HFFc6 (cell line): ENCODE data around the gene ICAM5. TPM values are rescaled to one million over a fixed set of nuclear protein-coding genes. Genes with fewer than 3 reads are reported as not detected.
A peak's percentile ranks its signal among the peaks of the same experiment; 100 is the strongest.

Experiments used
- DNase-seq: peaks from one replicate; pipeline ENCODE4 v3.0.0-alpha.2; 2018
- H3K27ac Mint-ChIP-seq: 2 replicates; pipeline ENCODE4 v1.8.0; 2020; ENCODE audit warnings: mild to moderate bottlenecking, mixed read lengths
- H3K27me3 Mint-ChIP-seq: 2 replicates; pipeline ENCODE4 v1.8.0; 2021; ENCODE audit warnings: mild to moderate bottlenecking, moderate library complexity, mixed read lengths; ENCODE audit not compliant: insufficient read depth
- H3K36me3 Mint-ChIP-seq: 2 replicates; pipeline ENCODE4 v1.8.0; 2021; ENCODE audit warnings: low read depth, mixed read lengths
- H3K4me1 Mint-ChIP-seq: 2 replicates; pipeline ENCODE4 v1.8.0; 2020; ENCODE audit warnings: low read depth, mixed read lengths
- H3K4me3 Mint-ChIP-seq: 2 replicates; pipeline ENCODE4 v1.8.0; 2020; ENCODE audit warnings: mild to moderate bottlenecking, moderate library complexity, mixed read lengths
- H3K9me3 Mint-ChIP-seq: 2 replicates; pipeline ENCODE4 v1.8.0; 2020; ENCODE audit warnings: mild to moderate bottlenecking, mixed read lengths
- CTCF ChIP-seq: fragments of 200-600 bp; sonication (generic); IDR thresholded peaks from 2 replicates; pipeline ENCODE4 v1.5.0; 2021; ENCODE audit warnings: antibody characterized with exemption, mild to moderate bottlenecking
- total RNA-seq, 6 experiments: library from RNA; stranded (reverse); fragmentation: NEBNext Ultra II Directional; extraction: Animal tissue kit (Norgen Biotek cat#: 25700); gene quantifications; 2 replicates in 1 of 6; 3 replicates in 5 of 6; pipeline ENCODE4 v1.2.3, GENCODE V29; 2021

The ICAM5 gene
- total RNA-seq, 6 experiments from 2014 or later = 14.0 to 38.4 (median 14.4) TPM

GRCh38 chr19:10266706-10267105 lies 23.0 kb upstream of the ICAM5 start:
- H3K27me3 Mint-ChIP-seq = peaks cover 2% of the 10 kb centered on the region; the same call in 1 of the 2 replicates
- 0 out of 2 replicates have a peak, but pooled peaks cover 4% of the 10 kb centered on the region for H3K4me1 Mint-ChIP-seq
- TF ChIP-seq CTCF = no peak
- H3K9me3 Mint-ChIP-seq = no peaks in the 10 kb centered on the region
- DNase-seq = no peak
- no peak overlapping the region for H3K4me3 Mint-ChIP-seq
- H3K36me3 Mint-ChIP-seq = no peaks in the 10 kb centered on the region
- no peak overlapping the region for H3K27ac Mint-ChIP-seq

- no peak for TF ChIP-seq CTCF
- no peak for DNase-seq
- Mint-ChIP-seq H3K27me3 (peaks cover 2% of the 10 kb centered on the region; the same call in 1 of the 2 replicates), H3K36me3 (no peaks in the 10 kb centered on the region), H3K4me1 (0 out of 2 replicates have a peak, but pooled peaks cover 4% of the 10 kb centered on the region), H3K27ac (no peak overlapping the region), H3K9me3 (no peaks in the 10 kb centered on the region), H3K4me3 (no peak overlapping the region)
Observed at GRCh38 chr19:10268071-10268470, 21.7 kb upstream of the ICAM5 start.

GRCh38 chr19:10269333-10270179 lies 20.2 kb upstream of the ICAM5 start:
- Mint-ChIP-seq H3K9me3 (no peaks in the 10 kb centered on the region), H3K27ac (peak overlapping the region; percentile 64), H3K4me3 (peak overlapping the region; percentile 76), H3K36me3 (no peaks in the 10 kb centered on the region), H3K27me3 (peaks cover 3% of the 10 kb centered on the region; the same call in 1 of the 2 replicates), H3K4me1 (peaks cover 10% of the 10 kb centered on the region)
- peak; percentile 95 for TF ChIP-seq CTCF
- peak; percentile 61 for DNase-seq

- H3K27me3 Mint-ChIP-seq = peaks cover 5% of the 10 kb centered on the region; the same call in 1 of the 2 replicates
- peaks cover 10% of the 10 kb centered on the region for H3K4me1 Mint-ChIP-seq
- no peaks in the 10 kb centered on the region for H3K9me3 Mint-ChIP-seq
- TF ChIP-seq CTCF = no peak
- H3K36me3 Mint-ChIP-seq = no peaks in the 10 kb centered on the region
- H3K27ac Mint-ChIP-seq = 0 out of 2 replicates have a peak overlapping the region, but pooled peaks have one; percentile 5
- peak overlapping the region; percentile 76 for H3K4me3 Mint-ChIP-seq
- DNase-seq = no peak
Observed at GRCh38 chr19:10270180-10270615, 19.6 kb upstream of the ICAM5 start.

GRCh38 chr19:10270616-10271394 lies 18.9 kb upstream of the ICAM5 start, which contains the start of gene ICAM1:
Gene ICAM1 (plus strand): TSS chr19:10271120. CDS start chr19:10271160, 40 bp downstream.
- Mint-ChIP-seq H3K36me3 (no peaks in the 10 kb centered on the region), H3K4me3 (peak within 1 kb of the TSS; percentile 76), H3K27me3 (peaks cover 5% of the 10 kb centered on the region; the same call in 1 of the 2 replicates), H3K27ac (0 out of 2 replicates have a peak within 1 kb of the TSS, but pooled peaks have one; percentile 5), H3K9me3 (no peaks in the 10 kb centered on the region), H3K4me1 (peaks cover 10% of the 10 kb centered on the region)
- DNase-seq = no peak
- peak; percentile 30; the same call in 1 of the 2 replicates for TF ChIP-seq CTCF
